NCI-H524 (cell line): ENCODE results near the gene BHLHE23.

Source experiments
- DNase-seq, 2 experiments: peaks; one replicate each; lab custom pipeline; 2025; lab: John Stamatoyannopoulos, UW

The BHLHE23 gene

GRCh38 chr20:63009045-63009961, 2.5 kb upstream of the BHLHE23 start:
- DNase-seq: peak; percentile 21 to 69

- DNase-seq: no peak
Observed at GRCh38 chr20:63008541-63009044, 1.8 kb upstream of the BHLHE23 start.

DNA sequence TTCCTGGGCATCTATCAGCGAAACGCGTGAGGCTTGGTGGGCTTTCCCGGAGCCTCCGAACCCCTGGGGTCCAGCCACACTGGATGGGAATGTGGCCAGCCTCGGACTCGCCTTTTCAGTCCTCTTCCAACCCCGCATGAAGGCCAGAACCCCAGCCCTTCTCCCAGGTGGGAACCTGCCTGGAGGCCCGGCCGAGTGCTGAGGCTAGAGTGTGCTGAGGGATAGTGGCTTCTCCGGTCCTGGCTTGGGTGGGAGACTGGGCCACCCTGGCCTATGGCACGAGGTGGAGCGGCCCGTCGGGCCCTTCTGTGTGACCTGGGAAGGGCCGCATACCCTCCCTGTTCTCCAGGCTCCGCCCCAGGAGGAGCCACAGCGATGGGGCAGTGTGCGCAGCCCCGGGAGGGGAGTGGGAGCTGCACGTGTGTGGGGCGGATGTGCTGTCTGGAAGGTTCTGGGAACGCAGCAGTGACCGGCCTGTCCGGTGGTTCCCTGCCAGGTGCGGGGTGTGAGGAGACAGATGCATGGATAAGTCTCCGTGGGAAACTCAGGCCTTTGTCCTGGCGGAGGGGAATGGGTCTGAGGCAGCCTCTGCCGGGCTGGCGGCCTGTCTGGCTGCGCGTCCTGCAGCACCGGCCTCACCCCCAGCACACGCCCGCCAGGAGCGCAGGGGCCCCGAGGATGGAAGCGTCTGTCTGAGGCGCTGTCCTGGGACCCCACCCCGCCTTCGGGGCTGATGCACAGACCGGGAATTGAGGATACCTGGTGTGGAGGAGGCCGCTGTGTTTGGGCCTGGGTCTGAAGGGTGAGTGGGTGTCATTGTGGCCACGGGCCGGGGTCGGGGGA, 1.1 kb upstream of the BHLHE23 start:
- peak in 1 of 2 experiments; percentile 23 for DNase-seq

DNA sequence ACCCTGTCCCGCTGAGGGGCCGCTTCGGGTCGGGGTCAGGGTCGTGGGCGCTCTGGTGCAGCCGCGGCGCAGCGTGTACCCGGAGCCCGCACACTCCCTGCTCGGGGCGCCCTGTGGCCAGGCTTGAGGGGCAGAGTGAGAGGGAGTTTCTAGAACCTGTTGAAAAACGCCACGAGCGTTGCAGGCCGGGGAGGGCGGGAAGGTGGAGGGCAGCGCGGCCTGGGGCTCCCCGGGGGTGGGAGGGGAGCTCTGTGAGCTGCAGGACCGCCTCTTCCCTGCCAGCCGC, 539 bp upstream of the BHLHE23 start:
- no peak for DNase-seq

GRCh38 chr20:63005862-63006539, 763 bp downstream of the BHLHE23 start:
- peak; percentile 11 to 60 for DNase-seq

DNA sequence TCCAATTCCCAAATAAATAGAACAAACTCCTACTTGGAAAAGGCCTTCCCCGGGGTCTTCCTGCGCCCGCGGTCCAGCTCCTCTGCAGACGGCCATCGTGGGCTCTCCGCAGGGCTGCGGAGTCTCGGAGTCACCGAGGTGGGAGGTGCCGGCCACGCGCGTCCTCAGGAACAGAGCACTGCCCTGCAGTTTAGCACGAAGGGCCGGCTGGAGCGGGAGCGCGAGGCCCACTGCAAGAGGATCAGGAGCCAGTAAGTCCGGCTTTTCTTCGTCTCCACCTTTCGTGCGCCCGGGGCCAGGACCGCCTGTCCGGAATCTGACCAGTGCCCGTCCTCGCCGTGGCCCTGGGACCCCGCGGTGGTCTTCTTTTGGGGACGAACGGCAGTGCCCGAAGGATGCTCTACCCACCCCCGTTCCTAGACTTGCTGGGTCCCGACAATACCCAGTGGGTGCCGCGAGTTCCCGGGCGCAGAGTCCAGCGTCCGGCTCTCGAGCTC, 1.4 kb downstream of the BHLHE23 start:
- no peak for DNase-seq

DNA sequence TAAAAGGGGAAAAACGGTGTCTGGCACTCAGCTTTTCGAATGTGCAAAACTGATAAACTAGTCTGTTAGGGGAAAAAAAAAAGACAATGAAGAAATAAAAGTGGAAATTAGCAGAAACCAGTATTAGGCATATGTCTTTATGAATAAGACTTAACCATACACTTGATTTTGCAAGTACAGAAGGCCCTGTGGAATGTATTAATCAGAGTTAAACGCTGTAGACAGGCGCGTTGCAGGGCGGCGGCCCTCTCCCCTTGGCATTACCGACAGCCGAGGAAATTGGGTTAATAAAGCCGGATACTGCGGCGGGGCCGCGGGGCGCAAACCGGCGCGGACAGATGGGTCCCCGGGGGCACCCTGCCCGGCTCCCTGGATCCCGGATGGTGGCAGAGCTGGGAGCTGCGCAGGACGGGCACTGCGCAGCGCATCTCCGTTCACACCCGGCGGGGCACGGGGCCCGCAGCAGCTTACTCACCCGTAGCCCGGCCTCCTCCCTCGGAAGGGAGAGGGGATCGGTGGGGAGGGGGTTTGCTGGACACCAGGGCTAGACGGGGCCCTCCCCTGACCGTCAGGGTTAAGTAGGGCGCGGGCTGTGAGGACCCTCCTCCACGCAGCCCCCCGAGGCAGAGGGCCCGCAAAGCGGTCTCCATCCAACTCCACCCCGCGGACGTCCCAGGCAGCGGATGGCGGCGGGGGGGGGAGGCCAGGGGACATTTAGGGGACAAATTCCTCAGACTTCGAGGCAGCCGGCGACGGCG, 2.0 kb downstream of the BHLHE23 start:
- DNase-seq: no peak

DNA sequence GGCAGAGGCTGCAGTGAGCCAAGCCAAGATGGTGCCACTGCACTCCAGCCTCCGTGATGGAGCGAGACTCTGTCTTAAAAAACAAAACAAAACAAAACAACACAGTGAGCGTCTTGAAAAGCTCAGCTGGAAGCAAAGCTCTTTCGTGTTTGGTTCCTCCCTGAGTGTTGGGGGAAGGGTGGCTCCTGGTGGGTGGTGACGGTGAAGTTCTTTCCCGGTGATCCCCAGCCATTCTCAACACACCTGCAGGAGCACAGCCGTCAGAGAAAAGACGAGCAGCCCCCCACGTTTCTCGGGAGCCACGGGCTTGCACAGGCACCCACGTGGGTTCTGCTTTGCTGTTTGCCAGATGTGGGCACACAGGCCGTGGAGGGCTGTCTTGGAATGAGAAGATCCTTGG, 3.2 kb downstream of the BHLHE23 start:
- no peak for DNase-seq

DNA sequence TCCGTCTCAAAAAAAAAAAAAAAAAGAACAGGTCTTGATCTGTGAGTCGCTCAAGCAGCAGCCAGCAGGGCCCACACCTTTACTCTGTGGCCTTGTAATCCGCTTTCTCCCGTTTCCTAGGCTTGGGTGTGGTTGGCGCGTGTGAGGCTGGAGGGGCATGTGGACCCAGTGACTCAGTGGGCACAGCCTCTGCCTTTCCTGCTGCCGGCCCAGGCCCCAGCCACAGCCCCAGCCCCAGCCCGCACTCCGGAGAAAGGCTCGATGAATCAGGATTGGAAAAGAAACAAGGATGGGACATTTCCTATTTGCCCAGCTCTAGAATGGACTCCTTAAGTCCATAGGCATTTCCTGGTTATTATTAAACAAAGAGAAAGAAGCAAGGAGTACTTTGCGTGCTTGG, 4.3 kb downstream of the BHLHE23 start:
- no peak for DNase-seq

- DNase-seq: peak; percentile 22 to 63
Observed at GRCh38 chr20:63000958-63001357, 5.8 kb downstream of the BHLHE23 start.

DNA sequence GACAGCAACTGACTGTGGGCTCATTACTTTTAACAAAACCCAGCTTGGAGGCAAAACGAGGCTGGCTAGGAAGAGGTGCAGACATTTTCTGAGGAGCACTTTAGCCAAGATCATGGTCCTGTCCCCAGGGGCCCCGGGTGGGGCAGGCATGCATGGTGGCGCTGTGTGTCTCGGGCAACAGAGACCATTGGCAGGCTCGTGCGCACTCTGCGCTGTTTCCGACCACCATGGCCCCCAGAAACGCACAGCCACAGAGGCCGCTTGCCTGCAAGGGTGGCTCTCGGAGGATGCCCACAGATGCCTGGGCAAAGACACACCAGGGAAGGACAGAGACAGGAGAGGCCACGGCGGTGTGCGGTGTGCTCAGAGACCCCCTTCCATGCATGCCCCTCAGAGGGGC, 6.7 kb downstream of the BHLHE23 start:
- no peak for DNase-seq

- DNase-seq: no peak
Observed at GRCh38 chr20:62999580-62999979, 7.2 kb downstream of the BHLHE23 start.

DNA sequence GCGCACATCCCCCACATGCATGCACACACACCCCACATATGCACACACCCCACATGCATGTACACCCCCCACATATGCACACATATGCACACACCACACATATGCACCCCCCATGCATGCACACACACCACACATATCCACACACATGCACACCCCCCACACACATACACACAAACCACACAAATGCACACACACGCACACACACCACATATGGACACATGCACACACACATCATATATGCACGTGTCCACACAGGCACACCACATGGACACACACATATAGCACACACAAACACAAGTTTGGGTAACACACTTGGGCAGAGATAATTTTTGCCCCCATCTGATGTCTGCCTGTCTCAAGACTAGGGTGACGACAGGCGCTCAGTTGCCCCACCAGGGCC, 8.3 kb downstream of the BHLHE23 start:
- no peak for DNase-seq

GRCh38 chr20:62997417-62998035, 9.2 kb downstream of the BHLHE23 start:
- no peak for DNase-seq

DNA sequence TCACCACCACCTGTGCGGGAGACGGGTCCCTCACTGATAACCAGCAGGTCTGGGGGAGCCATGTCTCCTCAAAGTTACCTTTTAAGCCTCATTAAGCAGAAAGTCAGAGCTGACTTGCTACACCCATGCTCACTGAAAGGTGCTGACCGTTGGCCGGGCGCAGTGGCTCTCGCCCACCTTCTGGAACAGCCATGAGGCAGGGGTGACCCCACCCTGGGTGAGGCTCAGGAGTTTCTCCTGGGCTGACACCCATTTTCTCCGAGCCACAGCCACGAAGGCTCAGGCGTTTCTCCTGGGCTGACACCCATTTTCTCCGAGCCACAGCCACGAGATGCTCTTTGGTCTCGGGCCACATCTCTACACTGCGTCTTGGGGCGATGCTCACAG, 10.2 kb downstream of the BHLHE23 start:
- no peak for DNase-seq

- peak; percentile 69 to 92 for DNase-seq
Observed at GRCh38 chr20:62995898-62996595, 10.7 kb downstream of the BHLHE23 start.

- no peak for DNase-seq
Observed at GRCh38 chr20:62995481-62995880, 11.3 kb downstream of the BHLHE23 start.

DNA sequence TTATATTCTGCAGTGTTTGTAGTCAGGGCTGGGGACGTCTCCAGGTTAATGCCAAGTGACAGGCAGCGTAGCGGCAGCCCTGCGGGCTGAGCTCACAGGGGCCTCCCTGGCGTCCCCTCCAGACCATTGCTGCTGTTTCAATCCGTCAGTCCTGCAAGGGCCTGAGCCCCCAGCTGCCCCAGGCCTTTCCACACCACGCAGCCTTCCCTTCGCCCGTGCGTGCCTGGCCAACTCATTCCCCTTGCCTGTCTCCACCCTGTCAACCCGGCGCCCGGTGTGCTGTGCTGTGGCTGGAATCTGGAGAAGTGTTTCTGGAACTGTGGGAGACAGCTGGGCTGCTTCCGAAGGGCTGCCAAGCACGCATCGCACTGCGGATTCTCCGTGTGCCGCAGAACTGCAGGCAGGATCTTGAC, 11.9 kb downstream of the BHLHE23 start:
- DNase-seq: no peak

DNA sequence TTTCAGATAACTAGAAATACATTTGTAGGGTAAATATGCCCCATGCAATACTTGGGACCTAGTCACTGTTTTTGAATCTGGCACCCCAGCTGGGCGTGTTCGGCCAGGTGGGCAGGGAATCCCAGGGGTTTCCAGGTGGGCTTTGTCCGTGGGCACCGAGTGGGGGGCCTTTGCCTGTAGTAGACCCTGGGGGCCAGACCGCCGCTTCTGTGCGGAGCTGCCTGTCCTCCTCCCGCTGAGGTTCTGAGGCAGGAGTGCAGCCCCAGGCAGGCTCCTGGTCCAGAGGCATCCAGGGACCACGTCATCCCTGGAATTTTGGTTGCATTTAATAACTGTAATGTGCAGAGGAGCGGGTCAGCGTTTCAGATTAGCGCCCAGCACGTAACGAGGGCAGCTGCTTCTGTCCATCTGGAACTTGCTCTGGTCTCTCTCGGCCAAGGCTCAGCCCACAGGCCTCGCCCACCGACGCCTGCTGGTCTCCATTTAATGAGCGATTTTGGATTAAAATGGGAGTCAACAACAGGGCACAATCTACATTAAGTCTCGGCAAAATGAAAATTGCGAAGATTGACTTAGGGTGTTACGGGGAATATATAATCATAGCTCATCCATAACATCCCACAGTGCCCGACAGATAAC, 12.8 kb downstream of the BHLHE23 start:
- DNase-seq: peak; percentile 61 to 81

- DNase-seq: no peak
Observed at GRCh38 chr20:62991863-62992262, 14.9 kb downstream of the BHLHE23 start.
